C4-2B (cell line): Measurements from ENCODE around the gene KSR2.

Source experiments
- ZFX ChIP-seq: fragments of 450-650 bp; IDR thresholded peaks from 2 replicates; pipeline ENCODE4 v1.6.1; 2017
- TF ChIP-seq, protein P1 (sequence below): fragments of 450-650 bp; conservative IDR thresholded peaks from 2 replicates; pipeline ENCODE4 v1.5.1; 2017; ENCODE audit warnings: mild to moderate bottlenecking

DNA sequence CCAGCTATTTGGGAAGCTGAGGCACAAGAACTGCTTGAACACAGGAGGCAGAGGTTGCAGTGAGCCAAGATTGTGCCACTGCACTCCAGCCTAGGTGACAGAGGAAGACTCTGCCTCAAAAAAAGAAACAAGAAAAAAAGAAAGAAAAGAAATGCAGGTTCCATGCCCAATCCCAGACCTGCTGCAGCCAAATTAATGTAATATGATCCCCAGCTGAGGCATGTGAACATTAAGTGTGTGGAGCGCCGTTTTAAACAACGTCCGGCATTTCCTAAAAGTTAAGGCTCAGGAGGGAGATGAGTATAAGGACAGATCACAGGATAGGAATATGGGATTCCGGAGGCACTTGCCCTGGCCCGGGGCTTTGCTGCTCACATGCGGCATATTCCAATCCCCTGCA, 162.9 kb downstream of the KSR2 start:
- TF ChIP-seq, protein P1, sequence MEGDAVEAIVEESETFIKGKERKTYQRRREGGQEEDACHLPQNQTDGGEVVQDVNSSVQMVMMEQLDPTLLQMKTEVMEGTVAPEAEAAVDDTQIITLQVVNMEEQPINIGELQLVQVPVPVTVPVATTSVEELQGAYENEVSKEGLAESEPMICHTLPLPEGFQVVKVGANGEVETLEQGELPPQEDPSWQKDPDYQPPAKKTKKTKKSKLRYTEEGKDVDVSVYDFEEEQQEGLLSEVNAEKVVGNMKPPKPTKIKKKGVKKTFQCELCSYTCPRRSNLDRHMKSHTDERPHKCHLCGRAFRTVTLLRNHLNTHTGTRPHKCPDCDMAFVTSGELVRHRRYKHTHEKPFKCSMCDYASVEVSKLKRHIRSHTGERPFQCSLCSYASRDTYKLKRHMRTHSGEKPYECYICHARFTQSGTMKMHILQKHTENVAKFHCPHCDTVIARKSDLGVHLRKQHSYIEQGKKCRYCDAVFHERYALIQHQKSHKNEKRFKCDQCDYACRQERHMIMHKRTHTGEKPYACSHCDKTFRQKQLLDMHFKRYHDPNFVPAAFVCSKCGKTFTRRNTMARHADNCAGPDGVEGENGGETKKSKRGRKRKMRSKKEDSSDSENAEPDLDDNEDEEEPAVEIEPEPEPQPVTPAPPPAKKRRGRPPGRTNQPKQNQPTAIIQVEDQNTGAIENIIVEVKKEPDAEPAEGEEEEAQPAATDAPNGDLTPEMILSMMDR: no peak
- no peak for TF ChIP-seq ZFX
